Bone marrow (tissue), 2 donors: ENCODE measurements around the gene MED31.
"Not testable (repeated sequence)": the region's sequence is repeated elsewhere in the genome, so short reads cannot be mapped to it uniquely, and the experiment has no call there.

Experiments
- DNase-seq, 2 donors: peaks; one replicate each; lab custom pipeline; 2025; lab: John Stamatoyannopoulos, UW

The MED31 gene

DNA sequence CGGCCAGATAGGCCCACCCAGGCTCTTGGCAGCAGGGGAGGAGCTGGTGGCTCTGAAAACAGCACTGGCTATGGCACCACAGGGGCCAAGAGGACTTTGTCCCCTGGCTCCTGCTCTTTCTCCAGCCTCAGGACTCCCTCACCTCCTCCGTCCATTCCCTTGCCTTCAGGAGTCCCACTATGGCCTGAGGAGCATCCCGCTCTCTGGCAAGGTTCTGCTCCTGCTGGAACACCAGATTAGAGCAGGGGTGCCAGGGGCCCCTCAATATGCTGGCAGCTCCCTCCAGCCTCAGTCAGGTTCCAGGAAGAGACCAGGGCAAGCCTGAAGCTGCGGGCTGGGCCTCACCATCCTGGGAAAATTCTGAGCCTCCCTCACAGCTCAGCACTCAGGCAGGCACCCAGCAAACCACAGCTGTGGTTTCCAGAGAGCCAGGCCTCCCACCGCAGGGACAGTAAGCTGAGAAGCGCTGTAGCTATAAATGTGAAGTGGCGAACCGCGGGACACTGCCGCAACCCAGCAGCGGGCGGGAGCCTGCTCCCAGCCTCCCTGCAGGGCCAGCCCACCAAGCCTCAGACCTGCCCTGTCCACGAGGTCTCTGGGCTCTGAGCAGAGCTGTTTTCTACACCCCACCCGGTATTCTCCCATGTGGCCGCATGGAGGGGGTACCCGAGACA, 25.9 kb upstream of the MED31 start:
- no peak for DNase-seq

DNA sequence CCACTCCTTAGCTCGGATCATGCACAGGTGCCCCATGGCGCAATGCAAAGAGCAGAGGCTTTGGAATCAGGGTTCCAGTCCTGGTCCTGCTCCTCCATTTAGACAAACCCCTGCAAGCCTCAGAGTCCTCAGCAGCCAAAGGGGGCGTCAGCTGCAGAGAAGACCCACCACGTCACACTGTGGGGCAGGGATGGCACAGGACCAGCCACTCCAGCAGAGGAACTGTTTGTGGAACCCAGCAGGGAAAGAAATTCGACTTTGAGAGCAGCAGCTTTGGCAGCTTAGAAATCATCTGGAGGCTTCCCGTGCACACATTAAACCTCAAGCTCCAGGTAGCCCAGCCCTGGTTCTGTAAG, 25.4 kb upstream of the MED31 start:
- no peak for DNase-seq

DNA sequence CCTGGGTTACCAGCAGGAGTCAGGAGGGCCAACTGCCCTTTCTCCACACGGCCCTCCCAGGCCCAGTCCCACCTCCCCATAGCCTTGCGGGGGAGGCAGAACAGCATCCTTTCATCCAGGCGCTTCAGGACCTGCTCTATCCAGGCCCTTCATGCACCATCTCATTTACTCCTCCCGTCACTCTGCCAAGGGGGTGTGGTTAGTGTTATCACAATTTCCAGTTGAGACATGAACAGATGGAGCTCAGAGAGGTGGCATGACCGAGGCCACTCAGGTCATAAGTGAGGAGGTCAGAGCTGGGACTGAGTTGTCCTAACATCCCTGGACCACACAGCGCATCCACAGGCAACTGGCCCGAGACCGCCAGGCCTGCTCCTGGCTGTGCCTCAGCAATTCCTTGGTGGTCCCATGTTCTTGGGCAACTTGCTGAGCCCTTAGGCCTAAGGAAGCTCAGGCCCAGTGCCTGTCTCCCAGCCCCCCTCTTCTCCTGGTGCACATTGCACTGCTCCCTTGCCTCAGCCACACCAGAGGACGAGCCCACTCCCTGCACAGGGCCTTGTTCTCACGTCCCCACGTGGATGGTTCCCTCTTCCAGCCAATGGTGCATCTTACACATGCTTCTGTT, 23.9 kb upstream of the MED31 start:
- DNase-seq = no peak

DNA sequence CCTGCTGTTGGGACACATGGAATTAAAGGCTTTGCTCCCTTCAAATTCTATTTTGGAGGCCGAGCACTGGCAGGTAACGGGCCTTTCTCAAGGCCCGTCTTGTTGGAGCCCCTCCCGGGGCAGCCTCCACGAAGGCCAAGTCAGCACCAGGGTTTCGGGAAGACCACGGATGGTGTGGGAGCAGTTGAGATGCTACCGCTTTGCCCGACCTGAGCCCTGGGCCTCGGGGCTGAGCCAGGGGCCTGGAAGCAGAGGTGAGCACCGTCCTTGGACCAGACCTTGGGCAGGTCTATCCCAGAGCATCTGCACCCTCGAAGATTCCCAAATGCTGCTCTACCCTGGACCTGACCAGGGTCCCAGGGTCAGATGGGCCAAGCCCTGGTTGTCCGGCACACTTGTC, 23.2 kb upstream of the MED31 start:
- DNase-seq = no peak

DNA sequence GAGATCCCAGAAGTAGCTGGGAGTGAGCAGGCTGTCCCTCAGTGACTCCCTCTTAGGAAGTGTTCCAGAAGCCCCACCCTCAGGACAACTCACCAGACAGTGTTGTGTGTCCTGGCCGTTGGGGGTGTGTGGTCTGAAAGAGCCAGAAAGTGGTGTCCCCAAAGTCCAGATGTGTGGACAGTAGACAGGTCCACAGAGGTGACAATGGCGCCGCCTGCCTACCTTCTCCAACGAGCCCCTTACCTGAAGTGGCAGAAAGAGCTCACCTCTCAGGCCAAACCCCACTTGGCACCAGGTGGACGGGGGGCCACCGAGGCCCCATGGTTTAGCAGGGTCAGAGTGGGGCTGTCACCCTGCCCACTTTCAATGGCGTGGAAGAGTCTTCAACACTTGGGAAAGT, 20.0 kb upstream of the MED31 start:
- DNase-seq = no peak

DNA sequence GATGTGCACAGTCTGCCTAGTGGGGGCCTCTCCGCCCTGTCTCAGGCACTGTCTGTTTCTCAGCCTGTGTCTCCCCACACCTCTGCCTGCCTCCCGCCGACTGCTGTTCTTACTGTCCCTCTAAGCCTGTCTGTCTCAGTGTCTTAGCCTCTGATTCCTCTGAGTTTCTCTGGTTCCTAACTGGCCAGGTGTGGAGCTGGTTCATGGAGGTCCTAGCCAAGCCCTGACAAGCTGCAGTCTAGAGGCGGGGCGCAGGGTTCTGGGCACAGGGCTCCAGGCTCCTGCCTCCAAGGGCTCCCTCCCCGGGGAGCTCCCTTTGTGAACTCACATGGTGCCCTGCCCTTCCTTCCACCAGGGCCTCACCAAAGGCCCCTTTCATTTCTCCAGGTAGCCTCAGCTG, 19.6 kb upstream of the MED31 start:
- DNase-seq = no peak

DNA sequence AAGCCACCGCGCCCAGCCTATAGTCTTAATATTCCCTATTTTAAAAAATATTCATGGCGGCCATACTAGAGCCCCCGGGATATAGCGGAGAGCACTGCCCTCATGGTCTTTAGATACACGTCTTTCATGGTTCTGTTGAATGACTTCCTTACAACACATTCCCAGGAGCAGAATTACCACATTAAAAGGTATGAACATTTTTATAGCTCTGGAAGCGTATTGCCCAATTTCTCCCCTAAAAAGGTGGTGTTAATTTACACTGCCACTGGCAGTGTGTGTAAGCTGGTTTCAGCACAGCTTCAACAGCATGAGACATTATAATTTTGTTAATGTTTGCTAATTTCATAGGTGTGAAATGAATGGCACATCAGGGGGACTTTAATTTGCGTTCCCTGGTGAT, 19.2 kb upstream of the MED31 start:
- no peak for DNase-seq

DNA sequence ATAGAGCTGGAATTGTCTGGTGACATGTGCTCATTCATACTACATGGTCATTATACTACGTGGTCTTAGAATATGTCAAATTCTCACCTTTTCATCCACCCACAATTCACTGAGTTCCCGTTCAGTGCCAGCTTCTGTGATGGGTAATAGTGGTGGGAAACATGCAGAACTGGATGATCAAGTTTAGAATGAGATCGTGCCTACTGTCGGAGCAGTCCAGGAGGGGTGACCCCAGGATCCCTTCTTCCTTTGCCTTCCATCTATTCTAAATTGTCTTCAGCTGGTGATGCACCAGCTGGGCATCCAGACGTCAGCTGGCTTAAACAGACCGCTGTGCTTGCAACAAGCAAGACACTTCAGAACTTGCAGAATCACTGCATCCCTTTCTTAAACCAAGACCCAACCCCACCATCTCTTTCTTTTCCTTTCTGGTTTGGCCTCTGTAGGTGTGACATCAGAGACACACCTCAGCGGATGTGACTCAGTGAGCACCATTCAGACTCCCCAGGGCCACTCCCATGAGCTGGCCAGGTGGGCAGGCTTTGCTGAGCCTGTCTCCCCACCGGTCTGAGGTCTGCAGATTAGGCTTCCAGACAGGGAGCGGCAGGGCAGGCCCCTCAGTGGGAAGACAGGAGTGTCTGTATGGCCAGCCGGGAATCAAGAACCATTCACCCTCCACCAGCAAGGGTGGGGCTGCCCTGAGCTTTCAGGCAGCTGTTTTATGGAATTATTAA, 18.2 kb upstream of the MED31 start:
- no peak for DNase-seq

DNA sequence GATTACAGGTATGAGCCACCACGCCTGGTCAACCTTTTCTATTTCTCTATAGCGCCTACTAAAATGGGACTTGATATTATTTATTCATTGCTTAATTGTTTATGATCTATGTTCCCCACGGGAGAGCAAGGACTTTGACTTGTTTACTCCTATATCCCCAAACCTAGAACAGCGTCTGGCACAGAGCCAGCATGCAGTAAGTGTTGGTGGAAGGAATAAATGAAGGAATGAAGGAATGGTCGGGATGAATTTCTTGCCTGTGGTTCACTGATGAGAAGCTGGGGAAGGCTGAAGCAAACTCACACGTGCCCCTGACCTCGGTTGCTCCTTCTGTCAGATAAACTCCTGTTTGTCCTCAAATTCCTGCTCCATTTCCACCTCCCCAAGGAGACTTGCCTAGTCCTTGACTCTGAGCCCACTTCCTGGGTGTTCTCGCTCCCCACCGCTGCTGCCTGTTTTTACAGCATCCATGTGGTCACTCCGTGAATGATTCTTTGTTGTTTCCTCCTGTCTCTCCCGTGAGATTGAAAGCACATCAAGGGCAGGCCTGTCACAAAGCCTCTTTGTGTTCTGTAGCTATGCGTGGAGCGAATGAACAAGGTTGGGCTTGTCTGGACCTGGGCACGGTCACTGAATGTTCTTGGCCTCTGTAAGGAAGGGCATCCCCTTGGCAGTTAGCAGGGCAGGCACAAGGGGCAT, 17.5 kb upstream of the MED31 start:
- DNase-seq = no peak

DNA sequence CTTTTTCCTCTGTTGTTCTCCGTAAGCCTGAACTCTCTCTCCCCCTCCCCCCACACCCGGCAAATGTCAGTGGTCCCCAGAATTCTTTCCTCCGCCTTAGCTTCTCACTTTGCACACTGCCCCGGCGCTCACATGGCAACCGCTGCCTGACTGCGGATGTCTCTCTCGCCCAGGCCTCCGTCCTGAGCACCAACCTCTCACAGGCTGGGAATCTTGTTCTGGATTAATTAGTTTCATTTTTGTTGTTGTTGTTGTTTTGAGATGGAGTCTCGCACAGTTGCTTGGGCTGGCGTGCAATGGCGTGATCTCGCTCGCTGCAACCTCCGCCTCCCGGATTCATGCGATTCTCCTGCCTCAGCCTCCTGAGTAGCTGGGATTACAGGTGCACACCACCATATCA, 16.8 kb upstream of the MED31 start:
- no peak for DNase-seq

DNA sequence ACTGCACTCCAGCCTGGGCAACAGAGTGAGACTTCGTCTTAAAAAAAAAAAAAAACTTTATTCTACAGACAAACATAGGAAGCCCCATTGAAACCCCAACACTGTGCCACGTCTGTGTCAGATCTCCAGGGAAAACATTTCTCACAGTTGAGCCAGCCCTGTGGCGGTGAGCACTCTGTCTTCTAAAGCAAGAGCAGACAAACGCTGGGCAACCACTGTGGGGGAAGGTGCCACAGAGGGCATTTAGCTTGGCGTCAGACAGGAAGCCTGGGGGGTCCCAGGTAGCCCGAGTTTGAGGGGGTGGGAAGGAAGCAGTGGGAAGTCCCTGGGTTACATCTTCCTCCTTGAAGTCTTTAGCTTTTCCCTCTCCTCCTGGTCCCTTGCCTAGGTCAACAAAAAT, 16.1 kb upstream of the MED31 start:
- no peak for DNase-seq

DNA sequence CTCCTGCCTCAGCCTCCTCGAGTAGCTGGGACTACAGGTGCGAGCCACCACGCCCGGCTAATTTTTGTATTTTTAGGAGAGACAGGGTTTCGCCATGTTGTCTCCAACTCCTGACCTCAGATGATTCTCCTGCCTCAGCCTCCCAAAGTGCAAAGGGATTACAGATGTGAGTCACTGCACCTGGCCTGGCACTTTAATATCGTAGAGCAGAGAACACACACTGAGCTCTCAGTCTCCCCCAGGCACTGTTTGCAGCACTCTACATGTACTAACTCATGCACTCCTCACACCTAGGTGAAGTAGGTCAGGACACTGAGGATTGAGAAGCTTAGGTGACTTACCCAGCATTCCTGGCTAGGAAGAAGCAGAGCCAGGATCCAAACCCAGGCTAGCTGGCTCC, 15.2 kb upstream of the MED31 start:
- DNase-seq = no peak

DNA sequence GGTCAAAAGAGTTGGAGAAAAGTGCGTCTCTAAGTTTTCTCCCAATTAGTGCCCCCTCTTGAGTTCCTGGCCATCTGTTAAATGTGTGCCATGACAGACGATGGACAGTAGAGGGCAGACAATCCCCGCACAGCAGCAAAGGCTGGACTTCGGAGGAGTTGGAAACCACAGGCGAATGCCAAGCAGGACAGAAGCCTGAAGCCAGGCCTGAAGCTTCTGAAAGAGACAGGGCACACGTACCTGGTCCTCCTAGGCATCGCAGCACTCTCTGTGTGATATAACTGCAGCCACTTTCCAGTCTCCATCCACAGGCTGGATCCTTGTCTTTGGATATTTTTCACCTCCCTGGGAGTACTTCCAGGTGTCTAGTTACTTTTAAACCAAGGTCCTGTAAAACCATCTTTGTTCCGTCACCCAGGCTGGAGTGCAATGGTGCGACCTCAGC, 14.7 kb upstream of the MED31 start:
- peak in 1 of 2 donors; percentile 44 for DNase-seq

DNA sequence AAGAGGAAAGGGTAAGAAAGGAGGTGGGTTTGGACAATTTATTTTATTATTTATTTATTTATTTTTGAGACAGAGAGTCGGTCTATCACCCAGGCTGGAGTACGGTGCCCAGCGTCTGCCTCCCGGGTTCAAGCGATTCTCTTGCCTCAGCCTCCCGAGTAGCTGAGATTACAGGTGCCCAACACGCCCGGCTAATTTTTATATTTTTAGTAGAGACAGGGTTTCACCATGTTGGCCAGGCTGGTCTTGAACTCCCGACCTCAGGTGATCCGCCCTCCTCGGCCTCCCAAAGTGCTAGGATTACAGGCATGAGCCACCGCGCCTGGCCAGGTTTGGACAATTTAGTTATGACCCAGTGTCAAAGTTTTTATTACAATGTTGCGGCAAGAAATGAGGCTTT, 11.8 kb upstream of the MED31 start:
- not testable (repeated sequence) for DNase-seq

DNA sequence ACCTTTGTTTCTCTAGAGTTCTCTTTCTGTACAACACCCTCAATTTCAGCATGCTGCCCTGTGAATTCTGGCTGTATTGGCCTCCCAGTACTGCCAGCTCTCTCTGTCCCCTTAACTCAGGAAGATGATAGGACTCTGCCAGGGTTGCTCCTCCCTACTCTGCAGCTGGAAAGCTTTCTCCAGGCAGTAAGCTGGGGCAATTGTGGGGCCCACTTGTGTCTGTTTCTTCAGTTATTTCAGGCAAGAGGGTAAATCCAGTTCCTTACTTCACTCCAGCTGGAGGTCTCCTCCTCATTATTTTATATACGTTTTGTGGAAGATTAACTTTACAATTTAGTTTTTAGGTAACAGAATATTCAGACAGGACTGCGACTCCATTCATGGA, 10.1 kb upstream of the MED31 start:
- DNase-seq = no peak

DNA sequence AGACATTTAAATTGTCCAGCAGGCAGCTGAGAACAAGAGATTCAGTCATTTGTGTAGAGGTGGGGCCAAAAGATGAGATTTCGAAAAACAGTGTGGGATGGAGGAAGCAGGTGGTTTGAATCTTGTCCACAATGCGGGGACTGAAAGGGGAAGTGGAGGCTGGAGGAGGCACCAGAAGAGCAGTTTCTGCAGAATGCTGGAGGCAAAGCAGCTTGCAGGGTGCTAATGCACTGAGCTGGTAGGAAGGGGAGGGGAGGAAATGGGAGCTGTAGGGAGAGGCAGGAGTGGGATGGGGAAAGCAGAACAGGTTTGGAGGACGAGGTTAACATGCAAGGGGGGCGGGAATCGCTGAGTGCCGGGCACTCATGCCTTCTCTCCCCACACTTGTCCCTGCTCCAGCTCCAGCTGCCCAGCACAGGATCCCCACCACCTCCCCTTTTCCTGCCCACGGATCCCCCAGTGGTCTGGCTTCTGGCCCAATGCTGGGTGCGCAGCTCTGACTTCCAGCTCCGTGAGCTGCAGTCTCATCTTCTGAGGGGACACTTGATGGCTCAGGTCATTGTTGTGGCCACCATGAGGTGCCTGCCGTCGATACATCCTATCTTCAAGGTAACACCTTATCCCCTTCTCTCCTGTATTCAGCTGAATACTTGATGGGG, 9.5 kb upstream of the MED31 start:
- DNase-seq = peak in 1 of 2 donors; percentile 80

DNA sequence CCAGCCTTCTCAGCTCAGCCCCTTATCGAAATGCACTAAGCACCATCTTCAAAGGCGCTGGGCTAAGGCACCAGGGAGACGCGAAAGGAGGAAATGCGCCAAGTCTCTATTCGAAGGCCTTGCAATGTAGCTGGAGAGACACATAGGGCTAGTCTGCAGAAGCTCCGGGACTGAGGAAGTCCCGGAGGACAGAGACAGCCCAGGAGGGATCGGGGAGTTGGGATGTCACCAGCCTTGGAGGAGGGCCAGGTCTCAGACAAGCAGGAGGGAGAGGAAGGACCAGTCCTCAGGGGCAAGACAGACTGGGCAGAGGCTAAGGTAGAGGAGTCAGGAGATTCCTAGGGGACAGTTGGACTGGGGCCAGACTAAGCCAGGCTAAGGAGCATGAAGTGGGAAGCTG, 8.7 kb upstream of the MED31 start:
- no peak for DNase-seq

DNA sequence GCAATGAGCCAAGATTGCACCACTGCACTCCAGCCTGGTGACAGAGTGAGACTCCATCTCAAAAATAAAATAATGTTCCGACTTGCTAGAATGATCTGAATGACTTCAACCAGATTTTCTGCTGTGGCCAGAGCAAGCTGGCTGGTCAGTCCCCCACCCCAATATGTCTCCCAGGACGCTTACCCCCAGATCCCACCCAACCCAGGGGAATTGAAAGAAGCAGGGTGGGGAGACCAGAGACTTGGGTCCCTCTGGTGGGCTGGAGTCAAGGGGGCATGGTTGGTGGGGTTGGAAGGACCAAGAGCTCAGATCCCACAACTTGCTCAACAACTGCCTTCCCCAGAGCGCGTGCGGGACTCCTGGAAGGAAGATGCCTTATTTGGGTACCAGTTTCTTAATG, 7.0 kb upstream of the MED31 start:
- not testable (repeated sequence) for DNase-seq

DNA sequence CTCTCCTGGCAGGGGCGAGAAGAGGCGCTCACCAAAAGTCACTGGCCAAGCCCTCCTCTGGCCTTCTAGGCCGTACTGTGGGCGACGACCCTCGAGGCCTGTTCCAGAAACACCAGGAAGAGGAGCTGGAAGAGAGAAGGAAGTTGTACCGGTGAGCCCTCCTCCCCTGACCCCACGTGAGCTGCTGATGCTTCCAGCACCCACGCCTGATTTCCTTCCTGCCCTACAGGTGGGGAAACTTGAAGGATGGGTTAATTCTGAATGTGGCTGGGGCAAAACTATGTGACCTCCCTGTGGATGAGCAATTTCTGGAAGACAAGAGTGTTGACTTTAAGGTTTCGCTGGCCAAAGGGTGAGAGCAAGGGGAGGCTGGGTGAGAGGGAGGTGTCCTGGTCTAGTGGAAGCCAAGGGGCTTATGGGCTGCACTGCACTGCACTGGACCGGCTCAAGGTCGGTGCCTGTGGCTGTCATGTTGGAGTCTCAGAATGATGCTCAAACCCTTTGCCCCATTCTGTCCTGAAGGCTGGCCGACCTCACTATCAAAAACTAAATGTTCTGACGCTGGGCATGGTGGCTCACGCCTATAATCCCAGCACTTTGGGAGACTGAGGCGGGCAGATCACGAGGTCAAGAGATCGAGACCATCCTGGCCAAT, 6.4 kb upstream of the MED31 start:
- DNase-seq = no peak

DNA sequence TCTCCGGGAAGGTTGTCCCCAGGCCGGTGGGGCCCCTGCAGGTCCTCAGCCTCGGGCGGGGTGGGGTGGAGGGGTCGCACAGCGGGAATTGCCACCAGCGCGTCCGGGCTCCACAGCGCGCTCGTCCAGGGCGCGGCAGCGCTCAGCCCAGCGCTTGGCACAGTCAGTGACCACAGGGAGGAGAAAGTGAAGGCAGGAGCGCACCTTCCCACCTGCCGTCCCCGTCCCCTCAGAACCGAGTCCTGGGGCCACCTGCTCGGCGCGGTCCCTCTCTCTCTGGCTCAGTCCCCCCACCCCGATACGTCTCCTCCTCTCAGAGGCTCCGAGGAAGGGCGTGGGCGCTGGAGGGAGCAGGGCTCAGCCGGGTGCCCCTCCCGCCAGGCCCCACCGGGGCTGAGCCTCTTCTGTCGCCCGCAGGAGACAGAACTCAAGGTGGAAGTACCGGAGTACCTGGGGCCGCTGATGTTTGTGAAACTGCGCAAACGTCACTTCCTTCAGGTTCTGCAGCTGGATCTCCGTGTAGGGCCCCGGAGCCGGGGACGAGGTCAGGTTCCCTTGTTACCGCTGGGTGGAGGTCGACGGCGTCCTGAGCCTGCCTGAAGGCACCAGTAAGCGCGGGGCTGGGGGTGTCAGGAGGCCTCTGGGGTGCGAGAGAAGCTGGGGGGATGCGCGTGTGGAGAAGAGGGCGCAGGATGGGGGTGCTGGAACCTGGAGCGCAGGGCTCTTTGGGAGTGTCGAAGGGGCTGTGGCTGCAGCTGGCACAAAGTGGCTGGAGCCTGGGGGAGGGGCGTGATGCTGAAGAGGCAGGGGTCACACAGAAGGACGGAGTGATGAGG, 5.6 kb upstream of the MED31 start:
- not testable (repeated sequence) for DNase-seq
